ENCODE results near the gene SIPA1L3.

Gene SIPA1L3

DNA sequence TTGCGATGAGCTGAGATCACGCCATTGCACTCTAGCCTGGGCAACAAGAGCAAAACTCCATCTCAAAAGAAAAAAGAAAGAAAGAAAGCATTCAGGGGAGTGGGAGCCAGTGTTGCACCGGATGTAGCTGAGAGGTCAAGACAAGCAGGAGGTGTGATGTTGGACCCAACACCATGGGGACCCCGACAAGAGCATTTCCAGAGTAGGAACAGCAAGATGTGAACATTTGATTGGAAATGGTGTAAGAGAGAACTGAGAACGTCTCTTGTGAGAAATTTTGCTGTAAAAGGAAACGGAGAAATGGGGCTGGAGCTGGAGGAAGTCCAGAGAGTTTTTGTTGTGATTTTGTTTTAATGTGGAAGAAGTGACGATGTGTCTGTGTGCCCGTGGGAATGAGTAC is 332.8 kb downstream of the SIPA1L3 start:
- DNase-seq (ENCODE audit: low spot score), result no peak

DNA sequence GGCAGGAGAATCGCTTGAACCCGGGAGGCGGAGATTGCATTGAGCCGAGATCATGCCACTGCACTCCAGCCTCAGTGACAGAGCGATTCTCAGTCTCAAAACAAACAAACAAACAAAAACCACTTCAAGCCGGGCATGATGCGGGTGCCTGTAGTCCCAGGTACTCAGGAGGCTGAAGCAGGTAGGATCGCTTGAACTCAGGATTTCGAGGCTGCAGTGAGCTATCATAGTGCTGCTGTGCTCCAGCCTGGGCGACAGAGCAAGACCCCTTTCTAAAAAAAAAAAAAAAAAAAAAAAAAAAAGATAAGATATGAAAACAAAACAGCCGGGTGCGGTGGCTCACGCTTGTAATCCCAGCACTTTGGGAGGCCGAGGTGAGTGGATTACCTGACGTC is 336.3 kb downstream of the SIPA1L3 start:
- DNase-seq (ENCODE audit: low spot score), result no peak

DNA sequence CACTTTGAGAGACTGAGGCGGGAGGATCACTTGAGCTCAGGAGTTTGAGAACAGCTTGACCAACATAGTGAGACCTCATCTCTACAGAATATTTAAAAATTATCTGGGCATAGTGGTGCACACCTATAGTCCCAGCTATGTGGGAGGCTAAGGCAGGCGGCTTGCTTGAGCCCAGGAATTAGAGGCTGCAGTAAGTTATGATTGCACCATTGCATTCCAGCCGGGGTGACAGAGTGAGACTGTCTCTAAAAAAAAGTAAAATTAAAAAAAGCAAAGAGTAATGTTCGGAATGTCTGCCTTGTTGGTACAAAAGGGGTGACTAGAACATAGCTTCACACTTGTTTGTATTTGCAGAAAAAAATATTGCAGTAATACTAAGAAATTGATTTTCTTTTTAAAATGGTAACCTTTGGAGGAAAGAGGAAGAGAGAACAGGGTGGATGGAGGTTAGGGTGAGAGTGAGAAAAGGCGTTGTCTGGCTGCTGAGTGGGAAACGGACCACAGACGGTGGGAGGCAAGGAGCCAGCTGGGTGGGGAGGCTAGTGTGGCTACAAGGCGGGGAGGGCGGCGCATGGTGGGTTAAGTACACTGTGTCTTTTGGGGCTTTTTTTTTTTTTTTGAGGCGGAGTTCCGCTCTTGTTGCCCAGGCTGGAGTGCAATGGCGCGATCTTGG is 339.0 kb downstream of the SIPA1L3 start:
- no peak for DNase-seq (ENCODE audit: low spot score)

DNA sequence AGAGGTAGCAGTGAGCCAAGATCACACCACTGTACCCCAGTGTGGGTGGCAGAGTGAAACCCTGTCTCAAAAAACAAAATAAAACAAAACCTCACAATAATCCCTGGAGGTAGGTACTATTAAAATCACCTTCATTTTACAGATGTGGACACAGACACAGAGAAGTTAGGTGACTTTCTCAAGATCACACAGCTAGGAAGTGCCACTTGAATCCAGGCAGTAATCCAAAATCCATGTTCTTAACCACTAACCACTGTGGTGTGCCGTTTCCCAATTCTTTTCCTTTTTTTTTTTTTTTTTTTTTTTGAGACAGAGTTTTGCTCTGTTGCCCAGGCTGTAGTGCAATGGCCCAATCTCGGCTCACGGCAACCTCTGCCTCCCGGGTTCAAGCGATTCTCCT is 340.1 kb downstream of the SIPA1L3 start:
- no peak for DNase-seq (ENCODE audit: low spot score)

DNA sequence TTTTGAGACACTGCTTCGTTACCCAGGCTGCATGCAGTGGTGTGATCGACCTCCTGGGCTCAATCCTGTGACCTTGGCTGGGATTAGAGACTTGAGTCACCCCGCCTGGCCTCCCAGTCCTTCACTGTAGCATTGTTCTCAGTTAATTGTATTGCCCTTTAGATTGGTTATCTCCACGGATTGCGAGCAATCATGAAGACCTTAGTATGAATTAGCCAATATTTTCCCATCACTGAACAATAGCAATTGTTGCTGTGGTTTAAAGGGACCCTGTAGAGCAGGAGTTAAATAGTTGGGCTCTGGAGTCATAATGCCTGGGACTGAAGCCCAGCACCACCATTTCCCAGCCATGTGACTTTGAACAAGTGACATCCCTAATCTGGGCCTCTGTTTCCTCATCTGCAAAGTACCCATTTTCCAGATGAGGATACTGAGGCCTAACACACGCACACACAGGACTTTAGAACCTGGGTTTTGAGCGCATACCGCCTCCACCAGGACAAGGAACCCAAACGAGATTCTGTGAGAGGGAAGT is 340.8 kb downstream of the SIPA1L3 start:
- no peak for DNase-seq (ENCODE audit: low spot score)

DNA sequence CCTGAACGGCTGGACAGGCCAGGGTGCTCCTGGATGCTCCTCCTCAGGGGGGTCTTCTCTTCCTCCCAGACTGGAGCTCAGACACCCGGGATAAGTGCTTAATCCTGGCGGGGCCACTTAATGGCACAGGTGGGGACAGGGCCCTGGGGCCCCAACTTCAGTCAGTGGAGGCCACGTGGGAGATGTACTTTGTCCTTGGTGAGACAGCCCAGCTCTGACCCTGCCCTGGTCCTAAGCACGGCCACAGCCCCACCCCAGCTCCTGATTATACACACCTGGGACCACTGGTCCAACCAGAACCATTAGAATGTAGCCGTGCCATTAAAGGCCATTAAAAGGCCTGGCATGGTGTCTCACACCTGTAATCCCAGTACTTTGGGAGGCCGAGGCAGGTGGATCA is 341.4 kb downstream of the SIPA1L3 start:
- DNase-seq (ENCODE audit: low spot score), result no peak

DNA sequence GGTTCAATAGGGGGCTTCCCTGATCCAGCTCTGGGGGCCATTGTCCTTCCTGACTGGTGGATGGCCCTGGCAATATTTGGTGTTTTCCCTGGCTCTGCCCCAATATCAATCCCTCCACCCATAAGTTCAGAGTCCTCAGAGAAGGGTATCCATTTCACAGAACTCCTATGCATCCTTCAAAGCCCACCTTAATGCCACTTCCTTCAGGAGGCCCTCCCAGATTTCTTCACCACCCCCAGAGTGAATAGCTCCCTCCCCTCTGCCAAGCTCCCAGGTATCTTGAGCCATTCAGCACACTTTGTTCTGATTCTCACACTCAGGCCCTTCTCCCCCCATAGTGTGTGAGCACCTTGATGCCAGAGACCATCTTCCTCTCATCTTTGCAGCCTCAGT is 343.4 kb downstream of the SIPA1L3 start:
- no peak for DNase-seq (ENCODE audit: low spot score)

DNA sequence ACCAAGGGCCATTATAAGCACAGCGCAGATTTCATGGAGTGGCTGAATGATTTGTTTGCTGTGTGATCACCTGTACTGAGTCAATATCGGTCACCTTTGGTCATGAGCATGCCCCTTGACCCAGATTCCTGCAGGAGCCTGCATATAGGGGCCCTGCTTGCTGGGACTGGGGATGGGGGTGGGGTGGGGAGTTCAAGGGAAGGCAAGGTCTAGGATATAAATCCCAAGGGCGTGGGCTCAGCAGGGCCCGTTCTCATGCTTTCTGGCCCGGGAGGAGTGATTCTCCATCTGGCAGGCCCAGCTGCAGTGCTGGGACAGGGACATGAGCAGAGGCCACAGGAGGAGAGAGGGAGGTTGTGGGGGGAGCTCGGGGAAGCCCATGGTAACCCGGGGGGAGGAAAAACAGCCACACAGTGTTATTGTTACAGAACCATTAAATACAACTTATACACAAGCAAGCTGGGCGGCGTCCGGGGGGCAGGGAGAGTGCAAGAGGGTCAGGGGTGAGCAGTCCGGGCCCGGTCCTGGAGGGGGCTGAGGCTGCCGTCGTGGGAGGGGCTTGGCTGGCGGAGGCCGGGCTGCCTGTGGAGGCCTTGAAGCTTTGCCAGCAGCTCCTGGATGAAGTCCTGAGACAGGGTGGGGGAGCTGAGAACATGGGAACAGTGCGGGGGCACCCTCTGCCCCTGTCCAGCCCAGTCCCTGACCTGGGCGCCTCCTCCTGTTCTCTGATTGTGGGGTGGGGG is 344.0 kb downstream of the SIPA1L3 start:
- no peak for DNase-seq (ENCODE audit: low spot score)

DNA sequence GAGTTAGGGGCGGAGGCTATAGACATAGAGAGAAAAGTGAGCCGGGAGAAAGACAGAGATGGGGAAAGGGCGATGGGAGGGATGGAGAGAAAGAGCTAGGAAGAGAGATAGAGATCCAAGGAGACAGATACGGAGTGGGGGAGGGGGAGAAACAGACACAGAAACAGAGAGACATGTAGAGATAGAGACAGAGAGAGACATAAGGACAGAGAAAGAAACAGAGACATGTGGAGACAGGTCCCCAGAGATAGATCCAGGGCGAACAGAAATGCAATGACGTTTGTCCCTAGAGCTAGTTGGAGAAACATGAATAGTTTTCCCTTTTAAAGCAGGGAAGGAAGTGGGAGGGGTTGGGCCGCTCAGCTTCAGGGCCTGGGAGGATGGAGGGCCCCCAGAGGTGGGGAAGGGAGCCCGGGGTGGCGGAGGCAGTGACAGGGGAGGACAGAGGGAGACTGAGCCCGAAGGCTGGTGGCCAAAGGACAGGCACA is 344.6 kb downstream of the SIPA1L3 start:
- DNase-seq (ENCODE audit: low spot score), result no peak

DNA sequence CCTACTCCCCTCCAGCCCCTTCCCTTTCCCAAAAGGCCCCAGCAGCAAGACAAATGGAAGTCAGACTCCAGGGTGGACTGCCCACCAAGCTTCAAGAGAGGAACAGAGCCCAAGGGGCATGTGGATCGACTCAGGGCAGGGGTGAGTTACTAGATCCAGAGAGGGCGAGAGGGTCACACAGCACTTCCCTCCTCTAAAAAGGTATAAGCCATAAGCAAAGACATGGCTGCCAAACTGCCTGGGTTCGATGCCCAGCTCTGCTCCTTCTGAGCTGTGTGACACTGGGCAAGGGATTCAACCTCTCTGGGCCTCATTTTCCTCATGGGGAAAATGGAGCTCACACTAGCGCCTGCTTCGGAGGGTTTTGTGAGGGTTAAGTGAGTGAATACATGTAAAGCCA is 345.4 kb downstream of the SIPA1L3 start:
- no peak for DNase-seq (ENCODE audit: low spot score)

DNA sequence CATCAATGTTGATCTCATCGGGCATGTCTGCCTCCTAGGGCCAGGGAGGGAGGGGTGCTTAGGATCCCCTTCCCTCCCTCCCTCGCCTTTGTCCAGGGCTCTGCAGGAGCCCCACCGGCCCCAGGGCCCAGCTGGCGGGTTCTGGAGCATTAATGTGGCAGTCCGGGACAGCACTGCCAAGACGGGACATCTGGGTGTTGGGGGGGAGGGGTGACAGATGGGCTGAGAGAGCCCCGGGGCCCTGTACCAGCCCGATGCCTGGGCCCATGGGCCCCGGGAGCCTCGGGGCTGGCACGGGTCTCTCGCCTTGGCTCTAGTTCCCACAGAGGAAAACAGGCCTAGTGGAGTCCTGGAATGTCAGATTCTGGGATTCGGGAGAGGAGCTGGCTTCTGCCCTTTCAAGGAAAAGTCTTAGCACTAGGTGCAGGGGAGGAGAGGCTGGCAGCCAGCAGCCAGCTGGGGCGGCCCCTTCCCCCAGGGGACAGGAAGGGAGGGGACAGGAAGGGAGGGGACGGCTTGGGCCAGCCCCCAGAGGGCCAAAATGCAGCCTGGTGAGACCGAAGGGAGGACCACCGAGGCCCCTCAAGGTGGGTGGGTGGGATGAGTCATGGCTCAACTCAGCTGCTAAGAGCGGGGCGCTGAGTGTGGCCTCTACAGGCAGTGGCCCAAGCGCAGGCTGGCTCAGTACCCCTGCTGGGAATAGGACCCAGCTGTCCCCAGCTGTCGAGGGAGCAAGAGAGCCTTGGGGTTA is 346.1 kb downstream of the SIPA1L3 start:
- DNase-seq (ENCODE audit: low spot score), result no peak

DNA sequence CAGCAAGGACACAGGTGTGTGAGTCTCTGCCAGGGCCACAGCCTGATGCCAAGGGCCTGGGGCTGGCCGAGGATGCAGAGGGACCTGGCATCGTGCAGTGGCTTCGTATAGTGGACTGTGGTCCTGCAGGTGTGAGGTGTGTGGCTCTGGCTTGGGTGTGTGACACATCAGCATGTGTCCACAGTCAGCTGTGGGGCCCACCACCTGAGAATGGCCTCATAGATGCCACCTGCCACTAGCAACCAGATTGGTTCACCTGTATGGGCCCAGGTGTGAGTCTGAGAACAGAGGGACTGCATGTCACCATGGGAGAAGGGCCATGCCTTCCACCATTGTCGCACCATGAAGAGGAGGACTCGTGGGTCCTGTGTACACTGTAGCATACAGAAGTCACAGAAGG is 346.8 kb downstream of the SIPA1L3 start:
- DNase-seq (ENCODE audit: low spot score), result no peak

DNA sequence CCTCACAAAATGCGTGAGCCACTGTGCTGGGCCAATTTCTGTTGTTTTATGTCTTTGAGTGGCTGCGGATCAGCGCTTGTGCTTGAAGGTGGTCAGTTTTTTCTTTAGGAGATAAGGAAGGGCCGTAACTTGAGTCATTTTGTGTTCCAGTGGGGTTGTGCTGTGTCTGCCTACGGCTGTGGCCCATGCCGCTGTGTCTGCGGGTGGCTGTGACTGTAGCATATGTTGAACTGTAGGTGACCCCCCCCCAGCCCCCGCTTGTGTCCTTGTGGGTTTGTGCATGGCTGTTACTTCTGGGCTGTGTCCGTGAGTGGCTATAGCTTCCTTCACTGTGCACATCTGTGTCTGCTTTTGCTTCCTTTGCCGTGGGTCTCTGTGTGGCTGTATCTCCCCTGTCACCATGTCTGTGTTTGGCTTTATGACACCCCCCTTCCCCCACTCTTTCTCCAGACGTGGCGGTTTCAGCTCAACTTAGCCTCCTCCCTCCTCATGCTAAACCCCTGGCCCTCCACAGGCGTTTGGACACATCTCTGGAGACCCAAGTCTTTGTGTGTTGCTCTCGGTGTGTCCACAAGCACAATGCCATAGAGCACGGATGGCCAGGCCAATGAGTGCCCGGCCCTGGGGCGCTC is 348.5 kb downstream of the SIPA1L3 start:
- no peak for DNase-seq (ENCODE audit: low spot score)

All from activated CD4-positive, alpha-beta T cell treated with anti-CD3 and anti-CD28 coated beads, Interleukin-2, Interleukin-4, amounts not matched to agents 100 ng/mL and 50 ng/mL, durations not matched to agents 16 hours and 8 hours (primary cell).